GM12878 (cell line): ENCODE results near the gene NPR3. TPM values are rescaled to one million over a fixed set of nuclear protein-coding genes. Genes with fewer than 3 reads are reported as not detected.

Source experiments
- ATAC-seq: fragments of 200-7000 bp; cut with Tn5 transposase; 3 replicates; pipeline ENCODE4 v1.9.1; 2020; ENCODE audit warnings: mild to moderate bottlenecking, moderate library complexity
- BruUV-seq: library from RNA; stranded (reverse); fragments of 400-500 nt; replicated peaks from 2 replicates; lab custom pipeline; 2021; lab: Mats Ljungman, UMichigan
- CTCF ChIA-PET: fragments of 300-600 bp; sonication (Branson Sonifier 250); formaldehyde crosslinking; extraction: SDS; loops from one replicate; lab custom pipeline; 2021; ENCODE audit warnings: inconsistent platforms; lab: Yijun Ruan, JAX
- POLR2A ChIA-PET: fragments of 350-600 bp; formaldehyde crosslinking; extraction: SDS; loops from one replicate; lab custom pipeline; 2021; ENCODE audit warnings: inconsistent platforms; lab: Charles Lee
- RAD21 ChIA-PET: fragments of 300-600 bp; sonication (Branson Sonifier 250); formaldehyde crosslinking; loops from one replicate; lab custom pipeline; 2023; ENCODE audit warnings: antibody characterized with exemption; ENCODE audit not compliant: unreplicated experiment; lab: Charles Lee
- SMC1A ChIA-PET: fragments of 300-600 bp; sonication (Branson Sonifier 250); formaldehyde crosslinking; loops from one replicate; lab custom pipeline; 2023; ENCODE audit not compliant: unreplicated experiment, uncharacterized antibody; lab: Charles Lee
- DNase-seq: peaks from one replicate; pipeline ENCODE4 v3.0.0-alpha.2; 2011; ENCODE audit warnings: low read depth, low spot score
- FAIRE-seq: peaks from 3 replicates; lab custom pipeline; 2011; peaks lifted over from hg19 to GRCh38; lab: Jason Lieb, UNC
- H2AFZ ChIP-seq: 2 replicates; pipeline ENCODE4 v1.6.0; 2011; ENCODE audit warnings: low read depth, low read length, control low read depth; ENCODE audit not compliant: control insufficient read depth
- H3K27ac ChIP-seq: 2 replicates; pipeline ENCODE4 v1.5.1; 2011; ENCODE audit warnings: control low read depth; ENCODE audit not compliant: control insufficient read depth, insufficient read depth
- H3K27me3 ChIP-seq, 2 experiments: replicated peaks in 1 of 2; 2 replicates each; pipeline versions ENCODE4 v1.6.0 to v1.6.1; 2011; ENCODE audit warnings: low read length in 1 of 2; ENCODE audit not compliant: control insufficient read depth in 2 of 2, insufficient read depth in 2 of 2
- H3K36me3 ChIP-seq, 2 experiments: 2 replicates each; pipeline ENCODE4 v1.5.1; 2011; ENCODE audit warnings: low read length in 1 of 2; ENCODE audit not compliant: control insufficient read depth in 2 of 2, insufficient read depth in 2 of 2
- H3K4me1 ChIP-seq: 2 replicates; pipeline ENCODE4 v1.6.1; 2011; ENCODE audit warnings: mild to moderate bottlenecking, low read length, moderate library complexity, mixed read lengths; ENCODE audit not compliant: control insufficient read depth, insufficient read depth
- H3K4me2 ChIP-seq: 2 replicates; pipeline ENCODE4 v1.6.0; 2011; ENCODE audit warnings: control low read depth; ENCODE audit not compliant: control insufficient read depth, insufficient read depth
- H3K4me3 ChIP-seq: fragments of 200-600 bp; sonication (generic); 2 replicates; pipeline ENCODE4 v1.5.1; 2016
- H3K79me2 ChIP-seq: 2 replicates; pipeline ENCODE4 v1.6.0; 2011; ENCODE audit warnings: low read length; ENCODE audit not compliant: control insufficient read depth, insufficient read depth
- H3K9ac ChIP-seq: 2 replicates; pipeline ENCODE4 v1.8.0; 2011; ENCODE audit warnings: low read length, control low read depth, mixed read lengths; ENCODE audit not compliant: control insufficient read depth, insufficient read depth
- H3K9me3 ChIP-seq: replicated peaks from 3 replicates; pipeline ENCODE4 v1.5.1; 2011; ENCODE audit warnings: mild to moderate bottlenecking, low read length; ENCODE audit not compliant: control insufficient read depth, insufficient read depth
- H4K20me1 ChIP-seq: 2 replicates; pipeline ENCODE4 v1.6.0; 2011; ENCODE audit not compliant: control insufficient read depth, insufficient read depth
- MEF2A ChIP-seq: IDR thresholded peaks from 2 replicates; pipeline ENCODE4 v1.6.1; 2011; ENCODE audit warnings: low read depth, mild to moderate bottlenecking, low read length, moderate library complexity; ENCODE audit not compliant: insufficient read depth
- MTA2 ChIP-seq: fragments of 450-650 bp; IDR thresholded peaks from 2 replicates; pipeline ENCODE4 v1.6.1; 2016; ENCODE audit warnings: low read depth, mild to moderate bottlenecking, moderate library complexity
- NBN ChIP-seq: fragments of 450-650 bp; IDR thresholded peaks from 2 replicates; pipeline ENCODE4 v1.6.1; 2016
- NR2C1 ChIP-seq: fragments of 450-650 bp; IDR thresholded peaks from 2 replicates; pipeline ENCODE4 v1.6.1; 2017; ENCODE audit warnings: antibody characterized with exemption, mild to moderate bottlenecking, moderate library complexity
- PAX8 ChIP-seq: fragments of 450-650 bp; IDR thresholded peaks from 2 replicates; pipeline ENCODE4 v1.6.1; 2017; ENCODE audit warnings: mild to moderate bottlenecking, moderate library complexity
- POLR2AphosphoS5 ChIP-seq: IDR thresholded peaks from 2 replicates; pipeline ENCODE4 v1.6.1; 2011; ENCODE audit warnings: mild to moderate bottlenecking, low read length, inconsistent platforms
- RELA ChIP-seq: fragments of 450-650 bp; IDR thresholded peaks from 2 replicates; pipeline ENCODE4 v1.8.0; 2014; ENCODE audit warnings: borderline replicate concordance; ENCODE audit not compliant: partially characterized antibody
- SPI1 ChIP-seq: IDR thresholded peaks from 2 replicates; pipeline ENCODE4 v1.6.1; 2011; ENCODE audit warnings: low read depth, mild to moderate bottlenecking, low read length, moderate library complexity, borderline replicate concordance; ENCODE audit not compliant: insufficient read depth
- STAT1 ChIP-seq: fragments of 450-650 bp; conservative IDR thresholded peaks from 2 replicates; pipeline ENCODE4 v1.6.1; 2014; ENCODE audit warnings: antibody characterized with exemption, mild to moderate bottlenecking
- SUZ12 ChIP-seq: fragments of 200-600 bp; sonication (generic); IDR thresholded peaks from one replicate; pipeline ENCODE4 v1.6.1; 2018; ENCODE audit warnings: antibody characterized with exemption, mild to moderate bottlenecking; ENCODE audit not compliant: unreplicated experiment
- TARDBP ChIP-seq: IDR thresholded peaks from 2 replicates; pipeline ENCODE4 v1.6.1; 2016; ENCODE audit warnings: borderline replicate concordance
- TBL1XR1 ChIP-seq: IDR thresholded peaks from 2 replicates; pipeline ENCODE4 v1.6.1; 2012; ENCODE audit warnings: low read depth, low read length, improper control_type of control experiment
- WRNIP1 ChIP-seq: IDR thresholded peaks from 2 replicates; pipeline ENCODE4 v1.6.1; 2011; ENCODE audit warnings: low read depth, low read length, improper control_type of control experiment, borderline replicate concordance
- YBX1 ChIP-seq: fragments of 450-650 bp; IDR thresholded peaks from 2 replicates; pipeline ENCODE4 v1.6.1; 2016; ENCODE audit warnings: antibody characterized with exemption
- WGBS: methylation state at CpG from one replicate; pipeline ENCODE4 v1.1.6; 2016; ENCODE audit warnings: low lambda C conversion rate; ENCODE audit not compliant: insufficient replicate concordance, insufficient coverage; ENCODE audit errors: missing lambda C conversion rate; 5-methylcytosine and 5-hydroxymethylcytosine counted together
- in situ Hi-C: fragments of 300-500 bp; cut with MboI; formaldehyde crosslinking; loops from 9 replicates; pipeline ENCODE4 v1.14.3; 2018; ENCODE audit warnings: mixed read lengths
- intact Hi-C: fragments of 100-400 bp; cut with micrococcal nuclease; formaldehyde crosslinking; loops from one replicate; pipeline ENCODE4 v1.14.2; 2022; ENCODE audit not compliant: unreplicated experiment
- polyA plus RNA-seq, 11 experiments: library from polyadenylated mRNA; depleted of rRNA in 4 of 11; unstranded in 6 of 11; stranded (reverse) in 5 of 11; fragments of >200 nt; fragmentation: Nextera tagmentation in 4 of 11; fragmentation: Illumina TruSeq in 1 of 11; extraction: Ambion mirVana in 4 of 11; extraction: Trizol in 1 of 11; gene quantifications; 1 replicate in 1 of 11; 2 replicates in 10 of 11; pipeline versions ENCODE4 v1.2.1 to v1.2.3, GENCODE V29; 2011 to 2016; ENCODE audit warnings: inconsistent platforms in 2 of 11, missing spikeins in 2 of 11, low read depth in 1 of 11
- total RNA-seq, 4 experiments: library from RNA; depleted of rRNA in 3 of 4; stranded (reverse); fragments of >200 nt in 3 of 4; fragmentation: Illumina TruSeq in 1 of 4; extraction: Trizol in 1 of 4; gene quantifications; 2 replicates each; pipeline versions ENCODE4 v1.2.1 to v1.2.3, GENCODE V29; 2013 to 2021
- TF ChIP-seq, protein P1 (sequence below): fragments of 450-650 bp; IDR thresholded peaks from 2 replicates; pipeline ENCODE4 v1.6.1; 2017; ENCODE audit warnings: mild to moderate bottlenecking, moderate library complexity
- TF ChIP-seq, protein P2 (sequence below): IDR thresholded peaks from 2 replicates; pipeline ENCODE4 v1.6.1; 2011; ENCODE audit warnings: mild to moderate bottlenecking, low read depth, low read length, moderate library complexity; ENCODE audit not compliant: insufficient replicate concordance
- TF ChIP-seq, protein P3 (sequence below): fragments of 450-650 bp; IDR thresholded peaks from 2 replicates; pipeline ENCODE4 v1.6.1; 2014; ENCODE audit warnings: mild to moderate bottlenecking
- TF ChIP-seq, protein P4 (sequence below): fragments of 450-650 bp; IDR thresholded peaks from 2 replicates; pipeline ENCODE4 v1.6.1; 2016; ENCODE audit warnings: mild to moderate bottlenecking

Gene NPR3
- total and polyA plus RNA-seq, 10 of the 15 experiments (the other 5 are each of a cell fraction or from before 2014, with no cell fraction given), result 0.01 to 0.37 (median 0.14) TPM; not detected in 7

DNA sequence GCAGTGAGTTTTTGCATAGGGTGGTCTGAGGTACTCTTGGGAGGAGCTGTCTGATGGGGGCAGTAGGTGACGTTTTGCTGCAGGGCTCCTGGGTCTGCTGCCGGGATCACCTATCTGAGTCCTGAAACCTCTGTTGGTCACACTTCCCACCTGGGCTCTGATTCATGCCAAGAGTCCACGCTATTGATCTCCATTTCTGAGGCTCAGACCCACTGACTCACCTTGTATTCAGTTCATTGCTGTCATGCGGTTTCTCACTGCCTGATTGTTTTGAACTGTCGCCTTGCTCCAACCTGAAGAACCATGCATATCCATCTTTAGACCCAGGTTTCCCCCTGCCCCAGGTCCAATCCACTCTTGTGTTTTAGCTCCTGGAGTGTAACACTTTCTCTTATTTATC is 101.3 kb downstream of the NPR3 start:
- SMC1A ChIA-PET, result no interaction called here
- FAIRE-seq (no peak), DNase-seq (no peak), ATAC-seq (no peak)
- no peaks in the 10 kb centered on the region for H3K79me2 ChIP-seq
- H3K36me3 ChIP-seq, result no peaks in the 10 kb centered on the region
- H3K9ac ChIP-seq, result no peak overlapping the region
- intact Hi-C loops (no loop called here), in situ Hi-C loops (no loop called here)
- RAD21 ChIA-PET, result no interaction called here
- no peak overlapping the region for H2AFZ ChIP-seq
- H4K20me1 ChIP-seq, result no peaks in the 10 kb centered on the region
- POLR2A ChIA-PET, result no interaction called here
- H3K27ac ChIP-seq, result no peak overlapping the region
- H3K9me3 ChIP-seq, result no peaks in the 10 kb centered on the region
- CTCF ChIA-PET, result no interaction called here
- no peak overlapping the region for H3K4me3 ChIP-seq
- H3K4me1 ChIP-seq, result no peaks in the 10 kb centered on the region
- no TSS peak for BruUV-seq
- no peaks in the 10 kb centered on the region for H3K27me3 ChIP-seq
- WGBS, result 50% methylated on average over 5 of the region's 5 CpGs
- H3K4me2 ChIP-seq, result no peak overlapping the region
- TF ChIP-seq POLR2AphosphoS5 (no peak), RELA (no peak), PAX8 (no peak), SPI1 (no peak), NBN (no peak), YBX1 (no peak), SUZ12 (no peak), MEF2A (no peak), MTA2 (no peak), WRNIP1 (no peak), TARDBP (no peak), TBL1XR1 (no peak), STAT1 (no peak), NR2C1 (no peak)
- TF ChIP-seq, protein P1, sequence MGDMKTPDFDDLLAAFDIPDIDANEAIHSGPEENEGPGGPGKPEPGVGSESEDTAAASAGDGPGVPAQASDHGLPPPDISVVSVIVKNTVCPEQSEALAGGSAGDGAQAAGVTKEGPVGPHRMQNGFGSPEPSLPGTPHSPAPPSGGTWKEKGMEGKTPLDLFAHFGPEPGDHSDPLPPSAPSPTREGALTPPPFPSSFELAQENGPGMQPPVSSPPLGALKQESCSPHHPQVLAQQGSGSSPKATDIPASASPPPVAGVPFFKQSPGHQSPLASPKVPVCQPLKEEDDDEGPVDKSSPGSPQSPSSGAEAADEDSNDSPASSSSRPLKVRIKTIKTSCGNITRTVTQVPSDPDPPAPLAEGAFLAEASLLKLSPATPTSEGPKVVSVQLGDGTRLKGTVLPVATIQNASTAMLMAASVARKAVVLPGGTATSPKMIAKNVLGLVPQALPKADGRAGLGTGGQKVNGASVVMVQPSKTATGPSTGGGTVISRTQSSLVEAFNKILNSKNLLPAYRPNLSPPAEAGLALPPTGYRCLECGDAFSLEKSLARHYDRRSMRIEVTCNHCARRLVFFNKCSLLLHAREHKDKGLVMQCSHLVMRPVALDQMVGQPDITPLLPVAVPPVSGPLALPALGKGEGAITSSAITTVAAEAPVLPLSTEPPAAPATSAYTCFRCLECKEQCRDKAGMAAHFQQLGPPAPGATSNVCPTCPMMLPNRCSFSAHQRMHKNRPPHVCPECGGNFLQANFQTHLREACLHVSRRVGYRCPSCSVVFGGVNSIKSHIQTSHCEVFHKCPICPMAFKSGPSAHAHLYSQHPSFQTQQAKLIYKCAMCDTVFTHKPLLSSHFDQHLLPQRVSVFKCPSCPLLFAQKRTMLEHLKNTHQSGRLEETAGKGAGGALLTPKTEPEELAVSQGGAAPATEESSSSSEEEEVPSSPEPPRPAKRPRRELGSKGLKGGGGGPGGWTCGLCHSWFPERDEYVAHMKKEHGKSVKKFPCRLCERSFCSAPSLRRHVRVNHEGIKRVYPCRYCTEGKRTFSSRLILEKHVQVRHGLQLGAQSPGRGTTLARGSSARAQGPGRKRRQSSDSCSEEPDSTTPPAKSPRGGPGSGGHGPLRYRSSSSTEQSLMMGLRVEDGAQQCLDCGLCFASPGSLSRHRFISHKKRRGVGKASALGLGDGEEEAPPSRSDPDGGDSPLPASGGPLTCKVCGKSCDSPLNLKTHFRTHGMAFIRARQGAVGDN, result no peak
- TF ChIP-seq, protein P2, sequence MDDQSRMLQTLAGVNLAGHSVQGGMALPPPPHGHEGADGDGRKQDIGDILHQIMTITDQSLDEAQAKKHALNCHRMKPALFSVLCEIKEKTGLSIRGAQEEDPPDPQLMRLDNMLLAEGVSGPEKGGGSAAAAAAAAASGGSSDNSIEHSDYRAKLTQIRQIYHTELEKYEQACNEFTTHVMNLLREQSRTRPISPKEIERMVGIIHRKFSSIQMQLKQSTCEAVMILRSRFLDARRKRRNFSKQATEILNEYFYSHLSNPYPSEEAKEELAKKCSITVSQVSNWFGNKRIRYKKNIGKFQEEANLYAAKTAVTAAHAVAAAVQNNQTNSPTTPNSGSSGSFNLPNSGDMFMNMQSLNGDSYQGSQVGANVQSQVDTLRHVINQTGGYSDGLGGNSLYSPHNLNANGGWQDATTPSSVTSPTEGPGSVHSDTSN, result no peak
- TF ChIP-seq, protein P3, sequence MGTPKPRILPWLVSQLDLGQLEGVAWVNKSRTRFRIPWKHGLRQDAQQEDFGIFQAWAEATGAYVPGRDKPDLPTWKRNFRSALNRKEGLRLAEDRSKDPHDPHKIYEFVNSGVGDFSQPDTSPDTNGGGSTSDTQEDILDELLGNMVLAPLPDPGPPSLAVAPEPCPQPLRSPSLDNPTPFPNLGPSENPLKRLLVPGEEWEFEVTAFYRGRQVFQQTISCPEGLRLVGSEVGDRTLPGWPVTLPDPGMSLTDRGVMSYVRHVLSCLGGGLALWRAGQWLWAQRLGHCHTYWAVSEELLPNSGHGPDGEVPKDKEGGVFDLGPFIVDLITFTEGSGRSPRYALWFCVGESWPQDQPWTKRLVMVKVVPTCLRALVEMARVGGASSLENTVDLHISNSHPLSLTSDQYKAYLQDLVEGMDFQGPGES, result no peak
- TF ChIP-seq, protein P4, sequence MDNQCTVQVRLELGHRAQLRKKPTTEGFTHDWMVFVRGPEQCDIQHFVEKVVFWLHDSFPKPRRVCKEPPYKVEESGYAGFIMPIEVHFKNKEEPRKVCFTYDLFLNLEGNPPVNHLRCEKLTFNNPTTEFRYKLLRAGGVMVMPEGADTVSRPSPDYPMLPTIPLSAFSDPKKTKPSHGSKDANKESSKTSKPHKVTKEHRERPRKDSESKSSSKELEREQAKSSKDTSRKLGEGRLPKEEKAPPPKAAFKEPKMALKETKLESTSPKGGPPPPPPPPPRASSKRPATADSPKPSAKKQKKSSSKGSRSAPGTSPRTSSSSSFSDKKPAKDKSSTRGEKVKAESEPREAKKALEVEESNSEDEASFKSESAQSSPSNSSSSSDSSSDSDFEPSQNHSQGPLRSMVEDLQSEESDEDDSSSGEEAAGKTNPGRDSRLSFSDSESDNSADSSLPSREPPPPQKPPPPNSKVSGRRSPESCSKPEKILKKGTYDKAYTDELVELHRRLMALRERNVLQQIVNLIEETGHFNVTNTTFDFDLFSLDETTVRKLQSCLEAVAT, result no peak
